ENCODE data around the gene MAGI2.

DNA sequence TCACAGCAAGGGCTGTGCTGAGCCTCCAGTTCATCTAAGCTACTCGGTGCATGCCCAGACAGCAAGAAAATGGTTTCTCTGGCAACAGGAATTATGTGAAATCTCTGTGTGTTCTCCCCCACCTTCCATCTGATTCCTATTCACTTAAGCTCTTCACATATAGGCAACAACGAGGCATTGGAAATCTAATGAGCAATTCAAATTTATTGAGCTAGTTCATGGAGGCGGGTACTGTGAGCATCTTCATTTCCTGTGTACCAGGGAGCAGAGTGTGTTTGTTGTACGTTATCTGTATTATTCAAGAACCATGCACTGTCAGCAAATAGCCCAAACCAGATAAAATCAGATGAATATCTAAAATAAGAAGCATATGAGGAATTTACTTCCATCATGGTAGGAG is 739.1 kb downstream of the MAGI2 start:
- no peak for TF ChIP-seq ELF1 (IDR thresholded peaks at IDR 0.05; ENCODE audit: borderline replicate concordance, low read depth)
- TF ChIP-seq, protein P1, sequence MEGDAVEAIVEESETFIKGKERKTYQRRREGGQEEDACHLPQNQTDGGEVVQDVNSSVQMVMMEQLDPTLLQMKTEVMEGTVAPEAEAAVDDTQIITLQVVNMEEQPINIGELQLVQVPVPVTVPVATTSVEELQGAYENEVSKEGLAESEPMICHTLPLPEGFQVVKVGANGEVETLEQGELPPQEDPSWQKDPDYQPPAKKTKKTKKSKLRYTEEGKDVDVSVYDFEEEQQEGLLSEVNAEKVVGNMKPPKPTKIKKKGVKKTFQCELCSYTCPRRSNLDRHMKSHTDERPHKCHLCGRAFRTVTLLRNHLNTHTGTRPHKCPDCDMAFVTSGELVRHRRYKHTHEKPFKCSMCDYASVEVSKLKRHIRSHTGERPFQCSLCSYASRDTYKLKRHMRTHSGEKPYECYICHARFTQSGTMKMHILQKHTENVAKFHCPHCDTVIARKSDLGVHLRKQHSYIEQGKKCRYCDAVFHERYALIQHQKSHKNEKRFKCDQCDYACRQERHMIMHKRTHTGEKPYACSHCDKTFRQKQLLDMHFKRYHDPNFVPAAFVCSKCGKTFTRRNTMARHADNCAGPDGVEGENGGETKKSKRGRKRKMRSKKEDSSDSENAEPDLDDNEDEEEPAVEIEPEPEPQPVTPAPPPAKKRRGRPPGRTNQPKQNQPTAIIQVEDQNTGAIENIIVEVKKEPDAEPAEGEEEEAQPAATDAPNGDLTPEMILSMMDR (IDR thresholded peaks at IDR 0.05 in 2 of 3, conservative IDR thresholded peaks at IDR 0.05 in 1 of 3; ENCODE audit: borderline replicate concordance in 1 of 3, insufficient read depth in 1 of 3, low read depth in 2 of 3, low read length in 2 of 3): no peak
- no peak for TF ChIP-seq EZH2 (IDR thresholded peaks at IDR 0.05)
